ENCODE results near the gene HSPA1L. TPM values are rescaled to one million over a fixed set of nuclear protein-coding genes. Genes with fewer than 3 reads are reported as not detected.

The HSPA1L gene
- total RNA-seq, 4 donors from 2014 or later: 1.3 to 2.3 (median 1.8) TPM

GRCh38 chr6:31763619-31763940 lies 51.5 kb downstream of the HSPA1L start:
- DNase-seq (ENCODE audit: low spot score in 2 of 2): no peak
- no peak overlapping the region for H3K4me3 ChIP-seq (ENCODE audit: low read depth, poor library complexity, severe bottlenecking)
- TF ChIP-seq POLR2A (IDR thresholded peaks at IDR 0.05): no peak
- TF ChIP-seq CTCF (IDR thresholded peaks at IDR 0.05): no peak
- intact Hi-C loops (cut with DNase I; ENCODE audit: low total_unique reads): no loop called here
- WGBS, 2 donors: 10 to 11% methylated on average over 1 of the region's 1 CpG

- WGBS, 2 donors: 60 to 75% methylated on average over 7 to 8 of the region's 8 CpGs
- H3K4me3 ChIP-seq (ENCODE audit: low read depth, poor library complexity, severe bottlenecking): no peak overlapping the region
- intact Hi-C loops (cut with DNase I; ENCODE audit: low total_unique reads): no loop called here
- TF ChIP-seq POLR2A (IDR thresholded peaks at IDR 0.05) (no peak), CTCF (IDR thresholded peaks at IDR 0.05) (no peak)
- DNase-seq (ENCODE audit: low spot score in 2 of 2): no peak
Observed at GRCh38 chr6:31762878-31763618, 52.0 kb downstream of the HSPA1L start.

GRCh38 chr6:31762356-31762755 lies 52.7 kb downstream of the HSPA1L start, which contains the start of gene SAPCD1:
TSS of gene SAPCD1 (plus strand) at chr6:31762656. CDS start at chr6:31763055, 399 bp downstream.
- intact Hi-C loops (cut with DNase I; ENCODE audit: low total_unique reads): no loop called here
- no peak within 1 kb of the TSS for H3K4me3 ChIP-seq (ENCODE audit: low read depth, poor library complexity, severe bottlenecking)
- TF ChIP-seq CTCF (IDR thresholded peaks at IDR 0.05) (no peak), POLR2A (IDR thresholded peaks at IDR 0.05) (no peak)
- 78 to 80% methylated on average over 4 of the region's 4 CpGs for WGBS, 2 donors
- no peak for DNase-seq (ENCODE audit: low spot score in 2 of 2)

GRCh38 chr6:31761343-31761742 lies 53.7 kb downstream of the HSPA1L start:
- no peak for DNase-seq (ENCODE audit: low spot score in 2 of 2)
- 95 to 97% methylated on average over 8 of the region's 8 CpGs for WGBS, 2 donors
- H3K4me3 ChIP-seq (ENCODE audit: low read depth, poor library complexity, severe bottlenecking): no peak overlapping the region
- intact Hi-C loops (cut with DNase I; ENCODE audit: low total_unique reads): no loop called here
- no peak for TF ChIP-seq CTCF (IDR thresholded peaks at IDR 0.05)
- TF ChIP-seq POLR2A (IDR thresholded peaks at IDR 0.05): no peak

- WGBS, 2 donors: 89 to 92% methylated on average over 5 of the region's 5 CpGs
- intact Hi-C loops (cut with DNase I; ENCODE audit: low total_unique reads): no loop called here
- DNase-seq (ENCODE audit: low spot score in 2 of 2): no peak
- no peak overlapping the region for H3K4me3 ChIP-seq (ENCODE audit: low read depth, poor library complexity, severe bottlenecking)
- no peak for TF ChIP-seq POLR2A (IDR thresholded peaks at IDR 0.05)
- TF ChIP-seq CTCF (IDR thresholded peaks at IDR 0.05): no peak
Observed at GRCh38 chr6:31760790-31761189, 54.3 kb downstream of the HSPA1L start.

Other genes starting within 250 kb of the HSPA1L start
- not detected for gene LTA, start 243.0 kb downstream of the HSPA1L start, total RNA-seq
- 1 to 10 TPM in 1 of 4 donors, under 1 TPM in 3; 0.38 to 1.4 (median 0.59) TPM for gene TNF, start 239.7 kb downstream of the HSPA1L start, total RNA-seq
- 1 to 10 TPM in 1 of 4 donors, not detected in 3; 1.1 TPM for gene LTB, start 232.9 kb downstream of the HSPA1L start, total RNA-seq
- 1 to 10 TPM; 1.6 to 7.0 (median 4.4) TPM for gene LST1, start 229.0 kb downstream of the HSPA1L start, total RNA-seq
- not detected for gene NCR3, start 222.3 kb downstream of the HSPA1L start, total RNA-seq
- 10 to 100 TPM in 1 of 4 donors, 1 to 10 TPM in 3; 4.8 to 13.7 (median 7.2) TPM for gene AIF1, start 200.0 kb downstream of the HSPA1L start, total RNA-seq
- 100 to 1,000 TPM in 1 of 4 donors, 10 to 100 TPM in 3; 57.4 to 131 (median 73.7) TPM for gene PRRC2A, start 194.6 kb downstream of the HSPA1L start, total RNA-seq
- 100 to 1,000 TPM; 255 to 338 (median 287) TPM for gene BAG6, start 162.6 kb downstream of the HSPA1L start, total RNA-seq
- gene APOM, start 159.4 kb downstream of the HSPA1L start, total RNA-seq: 1 to 10 TPM; 1.7 to 7.2 (median 2.5) TPM
- 10 to 100 TPM; 35.8 to 39.9 (median 37.2) TPM for gene C6orf47, start 154.5 kb downstream of the HSPA1L start, total RNA-seq
- gene GPANK1, start 150.3 kb downstream of the HSPA1L start, total RNA-seq: 10 to 100 TPM; 22.3 to 32.5 (median 24.3) TPM
- 100 to 1,000 TPM; 328 to 447 (median 416) TPM for gene CSNK2B, start 149.2 kb downstream of the HSPA1L start, total RNA-seq
- 10 to 100 TPM in 1 of 4 donors, 1 to 10 TPM in 3; 4.2 to 21.3 (median 7.1) TPM for gene LY6G5B, start 145.3 kb downstream of the HSPA1L start, total RNA-seq
- gene LY6G5C, start 134.2 kb downstream of the HSPA1L start, total RNA-seq: 1 to 10 TPM in 1 of 4 donors, not detected in 3; 1.6 TPM
- 10 to 100 TPM; 49.9 to 61.8 (median 52.0) TPM for gene ABHD16A, start 112.0 kb downstream of the HSPA1L start, total RNA-seq
- not detected for gene LY6G6F, start 108.4 kb downstream of the HSPA1L start, total RNA-seq
- 1 to 10 TPM in 1 of 4 donors, not detected in 3; 9.5 TPM for gene LY6G6D, start 99.9 kb downstream of the HSPA1L start, total RNA-seq
- gene LY6G6C, start 93.5 kb downstream of the HSPA1L start, total RNA-seq: 100 to 1,000 TPM; 189 to 513 (median 237) TPM
- 10 to 100 TPM in 1 of 4 donors, 1 to 10 TPM in 3; 6.0 to 10.5 (median 7.9) TPM for gene MPIG6B, start 91.9 kb downstream of the HSPA1L start, total RNA-seq
- 100 to 1,000 TPM in 3 of 4 donors, 10 to 100 TPM in 1; 65.7 to 124 (median 106) TPM for gene DDAH2, start 86.0 kb downstream of the HSPA1L start, total RNA-seq
- gene CLIC1, start 78.8 kb downstream of the HSPA1L start, total RNA-seq: 100 to 1,000 TPM; 293 to 430 (median 393) TPM
- gene MSH5, start 75.3 kb downstream of the HSPA1L start, total RNA-seq: 10 to 100 TPM in 3 of 4 donors, 1 to 10 TPM in 1; 7.8 to 13.8 (median 11.4) TPM
- 10 to 100 TPM; 25.3 to 80.6 (median 55.3) TPM for gene SAPCD1, start 52.6 kb downstream of the HSPA1L start, total RNA-seq
- gene VWA7, start 38.0 kb downstream of the HSPA1L start, total RNA-seq: 1 to 10 TPM in 3 of 4 donors, under 1 TPM in 1; 0.49 to 4.8 (median 1.4) TPM
- 10 to 100 TPM; 39.2 to 53.9 (median 46.9) TPM for gene VARS1, start 19.5 kb downstream of the HSPA1L start, total RNA-seq
- gene LSM2, start 8.3 kb downstream of the HSPA1L start, total RNA-seq: 10 to 100 TPM; 24.7 to 34.5 (median 28.7) TPM
- gene HSPA1A, start 260 bp upstream of the HSPA1L start, total RNA-seq: 100 to 1,000 TPM; 237 to 342 (median 321) TPM
- gene HSPA1B, start 12.5 kb upstream of the HSPA1L start, total RNA-seq: 100 to 1,000 TPM; 378 to 549 (median 420) TPM
- gene NEU1, start 47.5 kb upstream of the HSPA1L start, total RNA-seq: 10 to 100 TPM; 29.1 to 47.6 (median 39.6) TPM
- 1 to 10 TPM; 1.6 to 5.2 (median 3.2) TPM for gene SLC44A4, start 63.7 kb upstream of the HSPA1L start, total RNA-seq
- 10 to 100 TPM; 25.5 to 39.3 (median 33.6) TPM for gene EHMT2, start 82.4 kb upstream of the HSPA1L start, total RNA-seq
- gene ZBTB12, start 86.8 kb upstream of the HSPA1L start, total RNA-seq: 1 to 10 TPM in 1 of 4 donors, under 1 TPM in 3; 0.25 to 1.6 (median 0.77) TPM
- 1 to 10 TPM; 4.9 to 7.7 (median 6.7) TPM for gene C2, start 112.4 kb upstream of the HSPA1L start, total RNA-seq
- 10 to 100 TPM in 1 of 4 donors, 1 to 10 TPM in 3; 1.4 to 13.1 (median 4.5) TPM for gene CFB, start 130.8 kb upstream of the HSPA1L start, total RNA-seq
- gene NELFE, start 143.7 kb upstream of the HSPA1L start, total RNA-seq: 10 to 100 TPM; 53.2 to 88.2 (median 83.4) TPM
- gene SKIC2, start 143.9 kb upstream of the HSPA1L start, total RNA-seq: 10 to 100 TPM; 23.3 to 57.8 (median 32.3) TPM
- 10 to 100 TPM; 14.6 to 19.9 (median 16.4) TPM for gene DXO, start 156.9 kb upstream of the HSPA1L start, total RNA-seq
- 10 to 100 TPM in 1 of 4 donors, 1 to 10 TPM in 3; 5.6 to 10.4 (median 7.4) TPM for gene C4A, start 166.8 kb upstream of the HSPA1L start, total RNA-seq
- gene C4B, start 199.5 kb upstream of the HSPA1L start, total RNA-seq: 10 to 100 TPM in 1 of 4 donors, 1 to 10 TPM in 3; 4.5 to 12.1 (median 6.3) TPM
- 1 to 10 TPM in 1 of 4 donors, under 1 TPM in 2, not detected in 1; 0.27 to 3.9 (median 0.88) TPM for gene CYP21A2, start 223.1 kb upstream of the HSPA1L start, total RNA-seq

Data from lower leg skin (tissue), 4 donors.